DND-41 (cell line): ENCODE results near the gene PIK3R3.

Experiments
- ATAC-seq: fragments of 200-7000 bp; cut with Tn5 transposase; 3 replicates; pipeline ENCODE4 v1.9.1; 2021; ENCODE audit warnings: low read depth; ENCODE audit not compliant: insufficient read depth
- DNase-seq: peaks from one replicate; pipeline ENCODE4 v3.0.0-alpha.2; 2020
- H2AFZ ChIP-seq: 2 replicates; pipeline ENCODE4 v1.6.0; 2012; ENCODE audit warnings: low read depth, low read length
- H3K27ac ChIP-seq: 2 replicates; pipeline ENCODE4 v1.5.1; 2012; ENCODE audit warnings: low read length, inconsistent platforms
- H3K27me3 ChIP-seq: fragments of 200-600 bp; sonication (generic); 2 replicates; pipeline ENCODE4 v1.6.0; 2012; ENCODE audit warnings: low read length, mild to moderate bottlenecking, inconsistent platforms; ENCODE audit not compliant: insufficient read depth, poor library complexity
- H3K36me3 ChIP-seq: 2 replicates; pipeline ENCODE4 v1.5.1; 2012; ENCODE audit warnings: low read length, inconsistent platforms; ENCODE audit not compliant: insufficient read depth
- H3K4me1 ChIP-seq: 2 replicates; pipeline ENCODE4 v1.5.1; 2012; ENCODE audit warnings: mild to moderate bottlenecking, low read length; ENCODE audit not compliant: insufficient read depth
- H3K4me2 ChIP-seq: 2 replicates; pipeline ENCODE4 v1.6.0; 2012; ENCODE audit warnings: mild to moderate bottlenecking, moderate library complexity, low read length, inconsistent platforms; ENCODE audit not compliant: insufficient read depth
- H3K4me3 ChIP-seq, 2 experiments: fragments of 200-600 bp in 1 of 2; shearing (Covaris generic) in 1 of 2; 2 replicates each; pipeline ENCODE4 v1.5.1; 2012 to 2016; ENCODE audit warnings: inconsistent platforms in 2 of 2, low read length in 2 of 2, mild to moderate bottlenecking in 2 of 2, low read depth in 1 of 2, moderate library complexity in 1 of 2
- H3K79me2 ChIP-seq: 2 replicates; pipeline ENCODE4 v1.6.0; 2012; ENCODE audit warnings: low read length, inconsistent platforms; ENCODE audit not compliant: insufficient read depth
- H3K9ac ChIP-seq: 2 replicates; pipeline ENCODE4 v1.6.0; 2012; ENCODE audit warnings: low read depth, mild to moderate bottlenecking, inconsistent platforms, low read length, moderate library complexity
- H3K9me3 ChIP-seq: 2 replicates; pipeline ENCODE4 v1.5.1; 2012; ENCODE audit warnings: low read length, moderate library complexity, mild to moderate bottlenecking, inconsistent platforms; ENCODE audit not compliant: insufficient read depth, severe bottlenecking
- H4K20me1 ChIP-seq: 2 replicates; pipeline ENCODE4 v1.6.0; 2012; ENCODE audit warnings: low read length; ENCODE audit not compliant: insufficient read depth
- CTCF ChIP-seq: IDR thresholded peaks from 2 replicates; pipeline ENCODE4 v1.5.1; 2012; ENCODE audit warnings: borderline replicate concordance, low read length, moderate library complexity, mild to moderate bottlenecking; ENCODE audit not compliant: poor library complexity, severe bottlenecking; ENCODE audit errors: extremely low read depth
- EZH2 ChIP-seq: IDR thresholded peaks from 3 replicates; pipeline ENCODE4 v1.6.1; 2012; ENCODE audit warnings: borderline replicate concordance, low read depth, mild to moderate bottlenecking, moderate library complexity, low read length, inconsistent platforms; ENCODE audit not compliant: severe bottlenecking

Gene PIK3R3

DNA sequence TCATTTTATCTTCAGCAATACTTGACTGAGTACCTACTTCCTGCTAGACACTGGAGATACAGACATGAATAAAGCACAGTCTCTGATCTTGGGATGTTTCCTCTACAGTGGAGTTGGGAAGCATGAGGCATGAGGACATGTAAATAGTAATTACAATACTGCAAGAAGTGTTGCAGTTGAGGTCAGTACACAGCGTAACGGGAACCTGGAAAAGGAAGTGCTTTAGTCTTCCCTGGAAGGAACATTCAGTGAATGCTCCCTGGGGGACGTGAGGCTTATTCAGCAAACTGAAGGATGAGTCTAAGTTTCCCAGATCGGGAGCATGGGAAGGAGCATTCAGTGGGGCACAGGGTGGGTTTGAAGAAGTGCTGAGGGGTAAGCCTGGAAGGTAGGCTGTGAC is 112.4 kb downstream of the PIK3R3 start:
- no peak overlapping the region for H2AFZ ChIP-seq
- no peak overlapping the region for H3K4me2 ChIP-seq
- TF ChIP-seq CTCF = no peak
- TF ChIP-seq EZH2 = no peak
- ATAC-seq (no peak), DNase-seq (no peak)
- H3K27me3 ChIP-seq = no peaks in the 10 kb centered on the region
- H3K79me2 ChIP-seq = no peaks in the 10 kb centered on the region
- no peak overlapping the region for H3K9ac ChIP-seq
- H3K9me3 ChIP-seq = no peaks in the 10 kb centered on the region
- peaks cover 34% of the 10 kb centered on the region for H3K36me3 ChIP-seq
- no peaks in the 10 kb centered on the region for H4K20me1 ChIP-seq
- H3K4me3 ChIP-seq = no peak overlapping the region
- no peak overlapping the region for H3K27ac ChIP-seq
- H3K4me1 ChIP-seq = no peaks in the 10 kb centered on the region

DNA sequence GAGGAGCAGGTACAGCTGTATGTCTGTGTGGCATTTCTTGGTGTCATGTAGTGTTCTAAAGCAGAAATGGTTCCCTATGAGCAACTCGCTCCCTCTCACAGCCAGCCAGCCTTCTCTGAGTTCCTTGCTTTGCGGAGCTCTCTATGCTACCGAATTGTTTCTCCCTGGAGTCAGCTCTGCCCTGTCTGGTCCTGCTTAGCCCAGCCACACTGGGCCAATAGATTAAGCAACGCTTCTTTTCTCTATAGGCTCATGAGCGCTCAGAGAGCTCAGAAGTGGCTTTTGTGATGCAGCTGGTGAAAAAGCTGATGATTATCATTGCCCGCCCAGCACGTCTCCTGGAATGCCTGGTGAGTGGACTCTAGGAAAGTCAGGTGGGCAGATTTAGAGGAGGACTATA is 113.1 kb downstream of the PIK3R3 start:
- H3K36me3 ChIP-seq = peaks cover 31% of the 10 kb centered on the region
- no peak overlapping the region for H3K9ac ChIP-seq
- TF ChIP-seq EZH2 (no peak), CTCF (no peak)
- DNase-seq (no peak), ATAC-seq (no peak)
- H3K27ac ChIP-seq = peak overlapping the region; percentile 7; the same call in 1 of the 2 replicates
- H3K27me3 ChIP-seq = no peaks in the 10 kb centered on the region
- no peak overlapping the region for H3K4me2 ChIP-seq
- no peaks in the 10 kb centered on the region for H4K20me1 ChIP-seq
- H3K4me1 ChIP-seq = no peaks in the 10 kb centered on the region
- H2AFZ ChIP-seq = no peak overlapping the region
- H3K4me3 ChIP-seq = no peak overlapping the region
- no peaks in the 10 kb centered on the region for H3K9me3 ChIP-seq
- no peaks in the 10 kb centered on the region for H3K79me2 ChIP-seq

DNA sequence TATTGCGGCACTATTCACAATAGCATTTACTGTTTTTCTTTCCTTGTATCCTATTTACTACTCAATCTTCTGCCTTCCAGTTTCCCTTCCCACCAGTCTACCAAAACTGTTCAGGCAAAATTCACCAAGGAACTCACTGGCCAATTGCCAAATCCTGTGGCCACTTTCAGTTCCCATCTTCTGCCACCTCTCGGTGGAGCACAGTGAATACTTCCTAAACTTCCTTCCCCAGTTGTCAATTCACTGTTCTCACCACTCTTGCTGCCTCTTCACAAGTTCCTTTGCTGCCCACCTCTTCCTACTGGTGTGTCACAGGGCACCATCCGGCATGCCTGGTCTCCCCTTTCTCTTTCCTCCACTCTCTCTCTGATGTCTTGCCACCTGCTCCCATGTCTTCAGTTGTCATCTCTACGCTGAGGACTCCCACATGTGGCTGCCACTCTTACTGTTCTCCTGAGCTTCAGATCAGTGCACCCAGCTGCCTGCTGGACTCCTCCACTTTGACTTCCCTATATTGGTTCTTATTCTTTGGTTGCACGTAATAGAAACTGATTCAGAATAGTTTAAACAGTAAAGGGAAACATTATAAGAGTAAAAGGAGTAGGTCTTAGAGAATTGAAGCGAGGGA is 114.4 kb downstream of the PIK3R3 start:
- TF ChIP-seq CTCF (no peak), EZH2 (no peak)
- Histone ChIP-seq H3K4me1 (no peaks in the 10 kb centered on the region), H3K79me2 (no peaks in the 10 kb centered on the region), H3K27me3 (no peaks in the 10 kb centered on the region), H3K4me3 (no peak overlapping the region), H3K27ac (no peak overlapping the region), H3K4me2 (no peak overlapping the region), H3K9me3 (no peaks in the 10 kb centered on the region), H4K20me1 (no peaks in the 10 kb centered on the region), H3K36me3 (peaks cover 20% of the 10 kb centered on the region), H3K9ac (no peak overlapping the region), H2AFZ (no peak overlapping the region)
- no peak for ATAC-seq
- DNase-seq = no peak

DNA sequence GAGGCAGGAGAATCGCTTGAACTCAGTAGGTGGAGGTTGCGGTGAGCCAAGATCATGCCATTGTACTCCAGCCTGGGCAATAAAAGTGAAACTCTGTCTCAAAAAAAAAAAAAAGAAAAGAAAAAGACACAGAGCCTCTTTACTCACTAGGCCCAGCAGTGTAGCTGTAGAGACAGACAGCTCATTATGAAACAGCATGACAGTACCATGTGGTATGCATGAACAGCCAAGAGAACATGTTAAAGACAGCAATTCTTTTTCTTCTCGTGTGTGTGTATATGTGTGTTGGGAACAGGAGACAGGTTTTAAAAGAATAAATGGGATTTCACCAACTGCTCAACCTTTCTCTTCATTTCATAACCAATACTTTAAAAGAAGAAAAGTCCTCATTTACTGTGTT is 118.8 kb downstream of the PIK3R3 start:
- H3K79me2 ChIP-seq = no peaks in the 10 kb centered on the region
- no peak overlapping the region for H2AFZ ChIP-seq
- H3K4me2 ChIP-seq = no peak overlapping the region
- peaks cover 41% of the 10 kb centered on the region for H3K36me3 ChIP-seq
- H3K4me3 ChIP-seq = no peak overlapping the region
- no peaks in the 10 kb centered on the region for H3K9me3 ChIP-seq
- no peaks in the 10 kb centered on the region for H4K20me1 ChIP-seq
- H3K27me3 ChIP-seq = no peaks in the 10 kb centered on the region
- H3K4me1 ChIP-seq = no peaks in the 10 kb centered on the region
- no peak for ATAC-seq
- no peak overlapping the region for H3K9ac ChIP-seq
- TF ChIP-seq EZH2 (no peak), CTCF (no peak)
- no peak for DNase-seq
- no peak overlapping the region for H3K27ac ChIP-seq
